ENCODE results near the gene RPL18. TPM values are rescaled to one million over a fixed set of nuclear protein-coding genes. Genes with fewer than 3 reads are reported as not detected.

The RPL18 gene
- total RNA-seq, 1 donor from 2014 or later: 1,586 TPM

GRCh38 chr19:48656840-48657474 lies 38.0 kb upstream of the RPL18 start:
- Mint-ChIP-seq H3K9me3 (no peaks in the 10 kb centered on the region), H3K27ac (peak overlapping the region; percentile 8), H3K27me3 (ENCODE audit: low read depth) (no peaks in the 10 kb centered on the region), H3K36me3 (no peaks in the 10 kb centered on the region), H3K4me3 (no peak overlapping the region), H3K4me1 (peaks cover 18% of the 10 kb centered on the region)
- TF ChIP-seq CTCF (IDR thresholded peaks at IDR 0.05; ENCODE audit: unreplicated experiment): no peak
- no peak for DNase-seq (ENCODE audit: low spot score in 2 of 2, unreplicated experiment in 2 of 2)

- Mint-ChIP-seq H3K27ac (peak overlapping the region; percentile 79), H3K4me1 (peaks cover 17% of the 10 kb centered on the region), H3K36me3 (no peaks in the 10 kb centered on the region), H3K27me3 (ENCODE audit: low read depth) (no peaks in the 10 kb centered on the region), H3K4me3 (no peak overlapping the region), H3K9me3 (no peaks in the 10 kb centered on the region)
- TF ChIP-seq CTCF (IDR thresholded peaks at IDR 0.05; ENCODE audit: unreplicated experiment): no peak
- DNase-seq (ENCODE audit: low spot score in 2 of 2, unreplicated experiment in 2 of 2): no peak
These were observed 35.5 kb upstream of the RPL18 start for GRCh38 chr19:48654299-48655059.

- no peak for TF ChIP-seq CTCF (IDR thresholded peaks at IDR 0.05; ENCODE audit: unreplicated experiment)
- H3K9me3 Mint-ChIP-seq: no peaks in the 10 kb centered on the region
- DNase-seq (ENCODE audit: low spot score in 2 of 2, unreplicated experiment in 2 of 2): no peak
- peaks cover 11% of the 10 kb centered on the region for H3K4me1 Mint-ChIP-seq
- no peaks in the 10 kb centered on the region for H3K36me3 Mint-ChIP-seq
- no peaks in the 10 kb centered on the region for H3K27me3 Mint-ChIP-seq (ENCODE audit: low read depth)
- H3K4me3 Mint-ChIP-seq: no peak overlapping the region
- no peak overlapping the region for H3K27ac Mint-ChIP-seq
These were observed 32.7 kb upstream of the RPL18 start for GRCh38 chr19:48651683-48652048.

GRCh38 chr19:48650974-48651682 lies 32.1 kb upstream of the RPL18 start:
- Mint-ChIP-seq H3K9me3 (no peaks in the 10 kb centered on the region), H3K27me3 (ENCODE audit: low read depth) (no peaks in the 10 kb centered on the region), H3K4me3 (no peak overlapping the region), H3K27ac (no peak overlapping the region), H3K4me1 (peaks cover 10% of the 10 kb centered on the region), H3K36me3 (no peaks in the 10 kb centered on the region)
- TF ChIP-seq CTCF (IDR thresholded peaks at IDR 0.05; ENCODE audit: unreplicated experiment): no peak
- no peak for DNase-seq (ENCODE audit: low spot score in 2 of 2, unreplicated experiment in 2 of 2)

GRCh38 chr19:48648134-48648533 lies 29.2 kb upstream of the RPL18 start:
- Mint-ChIP-seq H3K36me3 (no peaks in the 10 kb centered on the region), H3K4me3 (no peak overlapping the region), H3K27me3 (ENCODE audit: low read depth) (no peaks in the 10 kb centered on the region), H3K27ac (no peak overlapping the region), H3K4me1 (peaks cover 18% of the 10 kb centered on the region), H3K9me3 (no peaks in the 10 kb centered on the region)
- no peak for DNase-seq (ENCODE audit: low spot score in 2 of 2, unreplicated experiment in 2 of 2)
- TF ChIP-seq CTCF (IDR thresholded peaks at IDR 0.05; ENCODE audit: unreplicated experiment): no peak
